ENCODE measurements around the gene LIPT2.

The LIPT2 gene

GRCh38 chr11:74504100-74504691, 10.7 kb upstream of the LIPT2 start:
- TF ChIP-seq YY1 (IDR thresholded peaks at IDR 0.05; ENCODE audit: insufficient read depth, insufficient read length) (no peak), SUZ12 (IDR thresholded peaks at IDR 0.05; ENCODE audit: extremely low read depth, insufficient read depth, insufficient read length) (no peak), ZNF274 (IDR thresholded peaks at IDR 0.05; ENCODE audit: low read depth, low read length) (no peak)
- no peak for DNase-seq (ENCODE audit: low read depth, low spot score)

GRCh38 chr11:74494916-74495315, 1.4 kb upstream of the LIPT2 start:
- H3K36me3 ChIP-seq (ENCODE audit: insufficient read depth, insufficient read length, low read length), result no peaks in the 10 kb centered on the region
- TF ChIP-seq YY1 (IDR thresholded peaks at IDR 0.05; ENCODE audit: insufficient read depth, insufficient read length) (no peak), ZNF274 (IDR thresholded peaks at IDR 0.05; ENCODE audit: low read depth, low read length) (no peak), SUZ12 (IDR thresholded peaks at IDR 0.05; ENCODE audit: extremely low read depth, insufficient read depth, insufficient read length) (no peak)

More at GRCh38 chr11:74504100-74504691, 10.7 kb upstream of the LIPT2 start:
- H3K9me3 ChIP-seq (ENCODE audit: insufficient read depth, low read length), result peaks cover 21% of the 10 kb centered on the region
- H3K9ac ChIP-seq (ENCODE audit: insufficient read length, low read depth), result no peak overlapping the region
- H3K4me3 ChIP-seq (ENCODE audit: insufficient read length, low read depth), result no peak overlapping the region
- no peaks in the 10 kb centered on the region for H3K27me3 ChIP-seq (ENCODE audit: insufficient read depth, insufficient read length)
- no peaks in the 10 kb centered on the region for H3K4me1 ChIP-seq (ENCODE audit: insufficient read depth, insufficient read length)
- no peaks in the 10 kb centered on the region for H3K36me3 ChIP-seq (ENCODE audit: insufficient read depth, insufficient read length, low read length)

GRCh38 chr11:74493791-74494630, 487 bp upstream of the LIPT2 start:
- Histone ChIP-seq H3K9ac (ENCODE audit: insufficient read length, low read depth) (peak overlapping the region; percentile 93), H3K4me1 (ENCODE audit: insufficient read depth, insufficient read length) (peaks cover 4% of the 10 kb centered on the region), H3K9me3 (ENCODE audit: insufficient read depth, low read length) (peaks cover 22% of the 10 kb centered on the region; the same call in 1 of the 2 replicates), H3K27me3 (ENCODE audit: insufficient read depth, insufficient read length) (no peaks in the 10 kb centered on the region), H3K36me3 (ENCODE audit: insufficient read depth, insufficient read length, low read length) (no peaks in the 10 kb centered on the region), H3K4me3 (ENCODE audit: insufficient read length, low read depth) (peak overlapping the region; percentile 85)
- TF ChIP-seq ZNF274 (IDR thresholded peaks at IDR 0.05; ENCODE audit: low read depth, low read length) (no peak), SUZ12 (IDR thresholded peaks at IDR 0.05; ENCODE audit: extremely low read depth, insufficient read depth, insufficient read length) (no peak), YY1 (IDR thresholded peaks at IDR 0.05; ENCODE audit: insufficient read depth, insufficient read length) (no peak)
- peak; percentile 3 for DNase-seq (ENCODE audit: low read depth, low spot score)

More at GRCh38 chr11:74494916-74495315, 1.4 kb upstream of the LIPT2 start:
- Histone ChIP-seq H3K4me3 (ENCODE audit: insufficient read length, low read depth) (no peak overlapping the region), H3K27me3 (ENCODE audit: insufficient read depth, insufficient read length) (no peaks in the 10 kb centered on the region), H3K4me1 (ENCODE audit: insufficient read depth, insufficient read length) (peaks cover 4% of the 10 kb centered on the region), H3K9ac (ENCODE audit: insufficient read length, low read depth) (no peak overlapping the region), H3K9me3 (ENCODE audit: insufficient read depth, low read length) (peaks cover 22% of the 10 kb centered on the region; the same call in 1 of the 2 replicates)
- no peak for DNase-seq (ENCODE audit: low read depth, low spot score)

- Histone ChIP-seq H3K9ac (ENCODE audit: insufficient read length, low read depth) (peak overlapping the region; percentile 47), H3K4me3 (ENCODE audit: insufficient read length, low read depth) (no peak overlapping the region)
Measured at GRCh38 chr11:74492084-74492483, 1.4 kb downstream of the LIPT2 start.

GRCh38 chr11:74490941-74491340, 2.6 kb downstream of the LIPT2 start:
- Histone ChIP-seq H3K4me3 (ENCODE audit: insufficient read length, low read depth) (no peak overlapping the region), H3K4me1 (ENCODE audit: insufficient read depth, insufficient read length) (peaks cover 4% of the 10 kb centered on the region), H3K27me3 (ENCODE audit: insufficient read depth, insufficient read length) (no peaks in the 10 kb centered on the region), H3K9me3 (ENCODE audit: insufficient read depth, low read length) (peaks cover 6% of the 10 kb centered on the region; the same call in 1 of the 2 replicates), H3K9ac (ENCODE audit: insufficient read length, low read depth) (no peak overlapping the region), H3K36me3 (ENCODE audit: insufficient read depth, insufficient read length, low read length) (no peaks in the 10 kb centered on the region)
- DNase-seq (ENCODE audit: low read depth, low spot score), result no peak
- TF ChIP-seq YY1 (IDR thresholded peaks at IDR 0.05; ENCODE audit: insufficient read depth, insufficient read length) (no peak), ZNF274 (IDR thresholded peaks at IDR 0.05; ENCODE audit: low read depth, low read length) (no peak)

More at GRCh38 chr11:74492084-74492483, 1.4 kb downstream of the LIPT2 start:
- no peak for TF ChIP-seq YY1 (IDR thresholded peaks at IDR 0.05; ENCODE audit: insufficient read depth, insufficient read length)
- Histone ChIP-seq H3K9me3 (ENCODE audit: insufficient read depth, low read length) (peaks cover 12% of the 10 kb centered on the region; the same call in 1 of the 2 replicates), H3K27me3 (ENCODE audit: insufficient read depth, insufficient read length) (no peaks in the 10 kb centered on the region), H3K36me3 (ENCODE audit: insufficient read depth, insufficient read length, low read length) (no peaks in the 10 kb centered on the region), H3K4me1 (ENCODE audit: insufficient read depth, insufficient read length) (peaks cover 4% of the 10 kb centered on the region)
- no peak for DNase-seq (ENCODE audit: low read depth, low spot score)

GRCh38 chr11:74487875-74488274, 5.6 kb downstream of the LIPT2 start:
- no peaks in the 10 kb centered on the region for H3K9me3 ChIP-seq (ENCODE audit: insufficient read depth, low read length)
- no peak for DNase-seq (ENCODE audit: low read depth, low spot score)
- TF ChIP-seq SUZ12 (IDR thresholded peaks at IDR 0.05; ENCODE audit: extremely low read depth, insufficient read depth, insufficient read length) (no peak), ZNF274 (IDR thresholded peaks at IDR 0.05; ENCODE audit: low read depth, low read length) (no peak), YY1 (IDR thresholded peaks at IDR 0.05; ENCODE audit: insufficient read depth, insufficient read length) (no peak)

GRCh38 chr11:74485868-74486267, 7.7 kb downstream of the LIPT2 start:
- no peak overlapping the region for H3K4me3 ChIP-seq (ENCODE audit: insufficient read length, low read depth)
- H3K9ac ChIP-seq (ENCODE audit: insufficient read length, low read depth), result no peak overlapping the region
- TF ChIP-seq ZNF274 (IDR thresholded peaks at IDR 0.05; ENCODE audit: low read depth, low read length), result no peak
- TF ChIP-seq YY1 (IDR thresholded peaks at IDR 0.05; ENCODE audit: insufficient read depth, insufficient read length), result no peak
- no peak for TF ChIP-seq SUZ12 (IDR thresholded peaks at IDR 0.05; ENCODE audit: extremely low read depth, insufficient read depth, insufficient read length)
- no peaks in the 10 kb centered on the region for H3K4me1 ChIP-seq (ENCODE audit: insufficient read depth, insufficient read length)
- H3K9me3 ChIP-seq (ENCODE audit: insufficient read depth, low read length), result no peaks in the 10 kb centered on the region
- no peaks in the 10 kb centered on the region for H3K36me3 ChIP-seq (ENCODE audit: insufficient read depth, insufficient read length, low read length)
- no peaks in the 10 kb centered on the region for H3K27me3 ChIP-seq (ENCODE audit: insufficient read depth, insufficient read length)
- no peak for DNase-seq (ENCODE audit: low read depth, low spot score)

More at GRCh38 chr11:74487875-74488274, 5.6 kb downstream of the LIPT2 start:
- Histone ChIP-seq H3K9ac (ENCODE audit: insufficient read length, low read depth) (no peak overlapping the region), H3K36me3 (ENCODE audit: insufficient read depth, insufficient read length, low read length) (no peaks in the 10 kb centered on the region), H3K4me1 (ENCODE audit: insufficient read depth, insufficient read length) (peaks cover 4% of the 10 kb centered on the region), H3K4me3 (ENCODE audit: insufficient read length, low read depth) (no peak overlapping the region), H3K27me3 (ENCODE audit: insufficient read depth, insufficient read length) (no peaks in the 10 kb centered on the region)
